ENCODE data around the gene CBX4. TPM values are rescaled to one million over a fixed set of nuclear protein-coding genes. Genes with fewer than 3 reads are reported as not detected.
A peak's percentile ranks its signal among the peaks of the same experiment; 100 is the strongest.

Gene CBX4
- total and polyA plus RNA-seq, 10 of the 15 experiments (the other 5 are each of a cell fraction or from before 2014, with no cell fraction given): 0.69 to 24.6 (median 4.2) TPM

GRCh38 chr17:79835953-79836509 lies 3.2 kb downstream of the CBX4 start (continued):
- TF ChIP-seq CEBPZ (IDR thresholded peaks at IDR 0.05; ENCODE audit: low read depth, low read length): no peak

DNA sequence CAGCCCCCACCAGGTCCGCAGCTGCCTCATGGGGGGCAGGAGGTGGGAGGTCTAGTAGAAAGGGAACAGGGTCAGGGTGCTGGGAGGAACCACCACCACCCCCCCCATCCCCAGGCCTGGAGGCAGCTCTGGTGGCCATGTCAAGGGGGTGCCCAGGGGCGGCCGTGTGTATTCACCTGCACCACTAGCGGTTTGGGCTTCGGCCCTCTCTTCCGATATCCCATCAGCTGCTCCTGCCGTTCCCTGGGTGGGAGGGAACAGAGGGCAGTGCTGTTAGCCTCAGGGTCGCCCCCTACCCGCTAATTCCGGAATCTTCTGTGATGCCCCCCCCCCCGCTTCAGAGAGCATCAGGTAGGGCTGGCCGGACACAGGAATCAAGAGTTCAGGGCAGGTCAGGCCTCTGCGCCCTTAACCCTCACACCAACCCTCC lies 3.8 kb downstream of the CBX4 start:
- DNase-seq (ENCODE audit: low read depth, low spot score) (no peak), FAIRE-seq (no peak), ATAC-seq (no peak)
- in situ Hi-C loops (cut with MboI): no loop called here
- Histone ChIP-seq H4K20me1 (ENCODE audit: control insufficient read depth, insufficient read depth) (0 out of 2 replicates have a peak, but pooled peaks cover 5% of the 10 kb centered on the region), H3K9me3 (replicated peaks; ENCODE audit: control insufficient read depth, insufficient read depth, low read length) (no peaks in the 10 kb centered on the region), H3K36me3 (ENCODE audit: control insufficient read depth in 2 of 2, insufficient read depth in 2 of 2, low read length in 1 of 2) (peaks cover 0 to 17% of the 10 kb centered on the region in 2 experiments; a peak in 2 of 4 replicates), H3K4me1 (ENCODE audit: control insufficient read depth, insufficient read depth, low read length) (peaks cover 13% of the 10 kb centered on the region), H3K9ac (ENCODE audit: control insufficient read depth, insufficient read depth, low read length) (no peak overlapping the region), H3K4me3 (no peak overlapping the region), H3K79me2 (ENCODE audit: control insufficient read depth, insufficient read depth, low read length) (peaks cover 22% of the 10 kb centered on the region), H3K27ac (ENCODE audit: control insufficient read depth, insufficient read depth) (no peak overlapping the region), H2AFZ (ENCODE audit: control insufficient read depth, low read depth, low read length) (no peak overlapping the region), H3K4me2 (ENCODE audit: control insufficient read depth, insufficient read depth) (no peak overlapping the region), H3K27me3 (replicated peaks in 1 of 2; ENCODE audit: control insufficient read depth in 2 of 2, insufficient read depth in 2 of 2, low read length in 1 of 2) (peaks cover 2 to 6% of the 10 kb centered on the region in 2 experiments; a peak in 3 of 4 replicates)
- no TSS peak for BruUV-seq (replicated peaks)
- SMC1A ChIA-PET (ENCODE audit: uncharacterized antibody, unreplicated experiment): interaction anchor here (1.0 to 1.2 kb wide), 4 partner anchors 17 to 46 kb away, joined by 3 read pairs; no protein-coding TSS in a partner anchor
- no peak for TF ChIP-seq KLF5 (IDR thresholded peaks at IDR 0.05; ENCODE audit: partially characterized antibody)
- TF ChIP-seq, protein P1, sequence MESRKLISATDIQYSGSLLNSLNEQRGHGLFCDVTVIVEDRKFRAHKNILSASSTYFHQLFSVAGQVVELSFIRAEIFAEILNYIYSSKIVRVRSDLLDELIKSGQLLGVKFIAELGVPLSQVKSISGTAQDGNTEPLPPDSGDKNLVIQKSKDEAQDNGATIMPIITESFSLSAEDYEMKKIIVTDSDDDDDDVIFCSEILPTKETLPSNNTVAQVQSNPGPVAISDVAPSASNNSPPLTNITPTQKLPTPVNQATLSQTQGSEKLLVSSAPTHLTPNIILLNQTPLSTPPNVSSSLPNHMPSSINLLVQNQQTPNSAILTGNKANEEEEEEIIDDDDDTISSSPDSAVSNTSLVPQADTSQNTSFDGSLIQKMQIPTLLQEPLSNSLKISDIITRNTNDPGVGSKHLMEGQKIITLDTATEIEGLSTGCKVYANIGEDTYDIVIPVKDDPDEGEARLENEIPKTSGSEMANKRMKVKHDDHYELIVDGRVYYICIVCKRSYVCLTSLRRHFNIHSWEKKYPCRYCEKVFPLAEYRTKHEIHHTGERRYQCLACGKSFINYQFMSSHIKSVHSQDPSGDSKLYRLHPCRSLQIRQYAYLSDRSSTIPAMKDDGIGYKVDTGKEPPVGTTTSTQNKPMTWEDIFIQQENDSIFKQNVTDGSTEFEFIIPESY (IDR thresholded peaks at IDR 0.05): no peak
- no peak for TF ChIP-seq FOXM1 (IDR thresholded peaks at IDR 0.05; ENCODE audit: low read depth, low read length)
- TF ChIP-seq EZH2 (IDR thresholded peaks at IDR 0.05; ENCODE audit: borderline replicate concordance, control insufficient read depth, low read depth, low read length): no peak
- 0 out of 2 replicates have a peak, but pooled peaks have one; percentile 10 for TF ChIP-seq POLR2A (IDR thresholded peaks at IDR 0.05; ENCODE audit: low read depth, low read length)
- TF ChIP-seq CBX3 (IDR thresholded peaks at IDR 0.05; ENCODE audit: borderline replicate concordance, low read depth): no peak
- WGBS (ENCODE audit: insufficient coverage, insufficient replicate concordance, low lambda C conversion rate, missing lambda C conversion rate): 85% methylated on average over 13 of the region's 13 CpGs
- intact Hi-C loops (cut with micrococcal nuclease; ENCODE audit: unreplicated experiment): loop anchor here (5.0 kb wide), 2 partner anchors 33 to 88 kb away; no protein-coding TSS in a partner anchor
- POLR2A ChIA-PET: interaction anchor here (0.8 to 1.2 kb wide), 2 partner anchors 24 to 39 kb away, joined by 3 to 4 read pairs; partner anchors contain the start of gene CBX8
- RAD21 ChIA-PET (ENCODE audit: unreplicated experiment): interaction anchor here (1.0 to 2.1 kb wide), 2 partner anchors 26 to 39 kb away, joined by 3 to 10 read pairs; partner anchors contain the start of gene CBX8
- CTCF ChIA-PET: interaction anchor here (1.1 to 3.3 kb wide), 7 partner anchors 10 to 135 kb away, joined by 3 to 19 read pairs (median 4); no protein-coding TSS in a partner anchor
